Panc1 (cell line): Measurements from ENCODE around the gene RASGRF2.

ENCODE experiments used
- POLR2AphosphoS5 ChIP-seq: IDR thresholded peaks from 2 replicates; pipeline ENCODE4 v1.6.1; 2012; ENCODE audit warnings: mild to moderate bottlenecking, low read depth, low read length, moderate library complexity
- SIN3A ChIP-seq: IDR thresholded peaks from 2 replicates; pipeline ENCODE4 v1.6.1; 2012; ENCODE audit warnings: low read depth, mild to moderate bottlenecking, low read length, moderate library complexity, borderline replicate concordance; ENCODE audit not compliant: insufficient read depth
- TF ChIP-seq, protein P1 (sequence below): fragments of 450-650 bp; IDR thresholded peaks from 2 replicates; pipeline ENCODE4 v1.5.1; 2017; ENCODE audit warnings: mild to moderate bottlenecking
- TF ChIP-seq, protein P2 (sequence below), 2 experiments: IDR thresholded peaks; 2 replicates each; pipeline ENCODE4 v1.6.1; 2011 to 2012; ENCODE audit warnings: low read depth in 2 of 2, control low read depth in 1 of 2, low read length in 1 of 2, mild to moderate bottlenecking in 1 of 2, moderate library complexity in 1 of 2; ENCODE audit not compliant: insufficient read depth in 1 of 2

DNA sequence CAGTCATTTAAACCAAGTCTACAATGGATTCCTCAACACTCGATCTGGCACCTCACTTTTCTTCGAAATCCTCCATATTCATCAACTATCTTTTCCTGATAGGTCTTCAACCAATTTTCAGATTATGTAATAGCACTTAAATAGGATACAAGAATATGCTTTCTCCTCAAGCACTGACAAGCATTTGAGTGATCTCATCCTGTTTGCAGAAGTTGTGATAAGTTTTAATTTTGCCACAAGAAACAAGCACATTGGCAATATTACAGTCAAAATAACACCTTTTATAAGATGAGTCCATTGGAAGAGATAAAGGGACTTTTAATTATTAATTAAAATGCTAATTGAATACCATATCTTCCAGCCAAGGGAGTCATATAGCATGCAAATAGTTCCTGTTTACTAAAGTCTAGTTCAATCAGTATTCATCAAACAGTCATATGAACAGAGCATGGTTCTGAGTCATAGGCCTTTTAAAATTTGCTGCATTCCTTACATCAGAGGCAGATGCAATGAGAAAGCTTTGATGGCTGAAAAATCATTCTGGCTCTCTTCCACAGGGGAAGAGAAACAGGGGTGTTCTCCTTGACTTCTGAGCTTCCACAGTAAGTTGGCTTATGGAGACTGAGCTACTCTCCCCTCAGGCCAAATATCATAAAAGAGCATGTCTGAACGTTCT is 308.5 kb downstream of the RASGRF2 start:
- TF ChIP-seq POLR2AphosphoS5 (no peak), SIN3A (no peak)
- TF ChIP-seq, protein P1, sequence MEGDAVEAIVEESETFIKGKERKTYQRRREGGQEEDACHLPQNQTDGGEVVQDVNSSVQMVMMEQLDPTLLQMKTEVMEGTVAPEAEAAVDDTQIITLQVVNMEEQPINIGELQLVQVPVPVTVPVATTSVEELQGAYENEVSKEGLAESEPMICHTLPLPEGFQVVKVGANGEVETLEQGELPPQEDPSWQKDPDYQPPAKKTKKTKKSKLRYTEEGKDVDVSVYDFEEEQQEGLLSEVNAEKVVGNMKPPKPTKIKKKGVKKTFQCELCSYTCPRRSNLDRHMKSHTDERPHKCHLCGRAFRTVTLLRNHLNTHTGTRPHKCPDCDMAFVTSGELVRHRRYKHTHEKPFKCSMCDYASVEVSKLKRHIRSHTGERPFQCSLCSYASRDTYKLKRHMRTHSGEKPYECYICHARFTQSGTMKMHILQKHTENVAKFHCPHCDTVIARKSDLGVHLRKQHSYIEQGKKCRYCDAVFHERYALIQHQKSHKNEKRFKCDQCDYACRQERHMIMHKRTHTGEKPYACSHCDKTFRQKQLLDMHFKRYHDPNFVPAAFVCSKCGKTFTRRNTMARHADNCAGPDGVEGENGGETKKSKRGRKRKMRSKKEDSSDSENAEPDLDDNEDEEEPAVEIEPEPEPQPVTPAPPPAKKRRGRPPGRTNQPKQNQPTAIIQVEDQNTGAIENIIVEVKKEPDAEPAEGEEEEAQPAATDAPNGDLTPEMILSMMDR: no peak
- TF ChIP-seq, protein P2, sequence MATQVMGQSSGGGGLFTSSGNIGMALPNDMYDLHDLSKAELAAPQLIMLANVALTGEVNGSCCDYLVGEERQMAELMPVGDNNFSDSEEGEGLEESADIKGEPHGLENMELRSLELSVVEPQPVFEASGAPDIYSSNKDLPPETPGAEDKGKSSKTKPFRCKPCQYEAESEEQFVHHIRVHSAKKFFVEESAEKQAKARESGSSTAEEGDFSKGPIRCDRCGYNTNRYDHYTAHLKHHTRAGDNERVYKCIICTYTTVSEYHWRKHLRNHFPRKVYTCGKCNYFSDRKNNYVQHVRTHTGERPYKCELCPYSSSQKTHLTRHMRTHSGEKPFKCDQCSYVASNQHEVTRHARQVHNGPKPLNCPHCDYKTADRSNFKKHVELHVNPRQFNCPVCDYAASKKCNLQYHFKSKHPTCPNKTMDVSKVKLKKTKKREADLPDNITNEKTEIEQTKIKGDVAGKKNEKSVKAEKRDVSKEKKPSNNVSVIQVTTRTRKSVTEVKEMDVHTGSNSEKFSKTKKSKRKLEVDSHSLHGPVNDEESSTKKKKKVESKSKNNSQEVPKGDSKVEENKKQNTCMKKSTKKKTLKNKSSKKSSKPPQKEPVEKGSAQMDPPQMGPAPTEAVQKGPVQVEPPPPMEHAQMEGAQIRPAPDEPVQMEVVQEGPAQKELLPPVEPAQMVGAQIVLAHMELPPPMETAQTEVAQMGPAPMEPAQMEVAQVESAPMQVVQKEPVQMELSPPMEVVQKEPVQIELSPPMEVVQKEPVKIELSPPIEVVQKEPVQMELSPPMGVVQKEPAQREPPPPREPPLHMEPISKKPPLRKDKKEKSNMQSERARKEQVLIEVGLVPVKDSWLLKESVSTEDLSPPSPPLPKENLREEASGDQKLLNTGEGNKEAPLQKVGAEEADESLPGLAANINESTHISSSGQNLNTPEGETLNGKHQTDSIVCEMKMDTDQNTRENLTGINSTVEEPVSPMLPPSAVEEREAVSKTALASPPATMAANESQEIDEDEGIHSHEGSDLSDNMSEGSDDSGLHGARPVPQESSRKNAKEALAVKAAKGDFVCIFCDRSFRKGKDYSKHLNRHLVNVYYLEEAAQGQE (IDR thresholded peaks at IDR 0.05; ENCODE audit: insufficient read depth in 1 of 2, low read depth in 2 of 2, low read length in 1 of 2): no peak
